ENCODE data around the gene SERPINA5. TPM values are rescaled to one million over a fixed set of nuclear protein-coding genes. Genes with fewer than 3 reads are reported as not detected.

The SERPINA5 gene
- total RNA-seq, 2 experiments from 2014 or later = not detected

GRCh38 chr14:94592457-94592856 lies 11.2 kb downstream of the SERPINA5 start:
- Mint-ChIP-seq H3K4me1 (no peaks in the 10 kb centered on the region), H3K27ac (no peak overlapping the region), H3K4me3 (no peak overlapping the region), H3K9me3 (no peaks in the 10 kb centered on the region), H3K36me3 (ENCODE audit: low read depth) (no peaks in the 10 kb centered on the region), H3K27me3 (no peaks in the 10 kb centered on the region)
- ChIA-PET CTCF (interaction anchor here (1.0 kb wide), 1 partner anchor 13 kb away, joined by 3 read pairs; no protein-coding TSS in a partner anchor), POLR2A (no interaction called here)
- no peak for DNase-seq

- ChIA-PET POLR2A (no interaction called here), CTCF (no interaction called here)
- H3K27me3 Mint-ChIP-seq = no peaks in the 10 kb centered on the region
- H3K4me3 Mint-ChIP-seq = no peak overlapping the region
- H3K36me3 Mint-ChIP-seq (ENCODE audit: low read depth) = no peaks in the 10 kb centered on the region
- no peak for DNase-seq
- H3K4me1 Mint-ChIP-seq = no peaks in the 10 kb centered on the region
- no peaks in the 10 kb centered on the region for H3K9me3 Mint-ChIP-seq
- H3K27ac Mint-ChIP-seq = no peak overlapping the region
Observed at GRCh38 chr14:94593376-94593748, 12.1 kb downstream of the SERPINA5 start.

GRCh38 chr14:94593749-94594431 lies 12.7 kb downstream of the SERPINA5 start:
- no peak overlapping the region for H3K27ac Mint-ChIP-seq
- POLR2A ChIA-PET = no interaction called here
- no peak overlapping the region for H3K4me3 Mint-ChIP-seq
- CTCF ChIA-PET = no interaction called here
- no peaks in the 10 kb centered on the region for H3K36me3 Mint-ChIP-seq (ENCODE audit: low read depth)
- no peak for DNase-seq
- no peaks in the 10 kb centered on the region for H3K9me3 Mint-ChIP-seq
- no peaks in the 10 kb centered on the region for H3K4me1 Mint-ChIP-seq
- H3K27me3 Mint-ChIP-seq = no peaks in the 10 kb centered on the region

DNA sequence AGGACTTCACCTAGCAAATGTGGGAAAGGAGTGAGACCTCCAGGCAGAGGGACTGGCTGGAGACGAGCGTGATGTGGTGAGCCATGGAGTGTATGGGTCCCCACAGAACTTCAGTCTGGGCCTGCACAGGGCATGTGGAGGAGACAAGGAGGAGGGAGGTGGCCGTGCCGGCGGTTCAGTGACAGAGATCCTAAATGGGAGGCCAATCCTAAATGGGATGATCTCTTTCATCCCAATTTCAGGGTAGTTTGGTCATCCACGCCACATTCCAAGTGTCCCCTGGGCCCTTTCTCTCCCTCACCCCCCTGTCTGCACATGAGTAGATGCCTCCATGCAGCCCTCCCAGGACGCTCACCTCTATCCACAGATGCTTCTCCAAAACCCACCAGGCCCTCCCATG lies 13.2 kb downstream of the SERPINA5 start:
- ChIA-PET POLR2A (no interaction called here), CTCF (no interaction called here)
- DNase-seq = no peak
- Mint-ChIP-seq H3K27ac (no peak overlapping the region), H3K4me3 (no peak overlapping the region), H3K4me1 (no peaks in the 10 kb centered on the region), H3K36me3 (ENCODE audit: low read depth) (no peaks in the 10 kb centered on the region), H3K27me3 (no peaks in the 10 kb centered on the region), H3K9me3 (no peaks in the 10 kb centered on the region)

GRCh38 chr14:94595912-94596311 lies 14.7 kb downstream of the SERPINA5 start:
- Mint-ChIP-seq H3K27ac (no peak overlapping the region), H3K27me3 (no peaks in the 10 kb centered on the region), H3K9me3 (no peaks in the 10 kb centered on the region), H3K4me3 (no peak overlapping the region), H3K4me1 (no peaks in the 10 kb centered on the region), H3K36me3 (ENCODE audit: low read depth) (no peaks in the 10 kb centered on the region)
- ChIA-PET CTCF (no interaction called here), POLR2A (no interaction called here)
- no peak for DNase-seq

- Mint-ChIP-seq H3K9me3 (no peaks in the 10 kb centered on the region), H3K27me3 (no peaks in the 10 kb centered on the region), H3K4me3 (no peak overlapping the region), H3K36me3 (ENCODE audit: low read depth) (no peaks in the 10 kb centered on the region), H3K4me1 (no peaks in the 10 kb centered on the region), H3K27ac (no peak overlapping the region)
- DNase-seq = no peak
- CTCF ChIA-PET = no interaction called here
- POLR2A ChIA-PET = no interaction called here
Observed at GRCh38 chr14:94596361-94596760, 15.1 kb downstream of the SERPINA5 start.

GRCh38 chr14:94597788-94598187 lies 16.6 kb downstream of the SERPINA5 start:
- CTCF ChIA-PET = no interaction called here

GRCh38 chr14:94598506-94598815 lies 17.2 kb downstream of the SERPINA5 start:
- Mint-ChIP-seq H3K4me3 (no peak overlapping the region), H3K36me3 (ENCODE audit: low read depth) (no peaks in the 10 kb centered on the region), H3K9me3 (no peaks in the 10 kb centered on the region), H3K27ac (no peak overlapping the region), H3K27me3 (no peaks in the 10 kb centered on the region), H3K4me1 (no peaks in the 10 kb centered on the region)
- ChIA-PET CTCF (no interaction called here), POLR2A (no interaction called here)
- no peak for DNase-seq

More at GRCh38 chr14:94597788-94598187, 16.6 kb downstream of the SERPINA5 start:
- no peaks in the 10 kb centered on the region for H3K9me3 Mint-ChIP-seq
- no peak overlapping the region for H3K4me3 Mint-ChIP-seq
- H3K27ac Mint-ChIP-seq = no peak overlapping the region
- POLR2A ChIA-PET = no interaction called here
- no peaks in the 10 kb centered on the region for H3K36me3 Mint-ChIP-seq (ENCODE audit: low read depth)
- DNase-seq = no peak
- H3K4me1 Mint-ChIP-seq = no peaks in the 10 kb centered on the region
- H3K27me3 Mint-ChIP-seq = no peaks in the 10 kb centered on the region

- POLR2A ChIA-PET = no interaction called here
Observed at GRCh38 chr14:94598816-94599655, 17.8 kb downstream of the SERPINA5 start.

DNA sequence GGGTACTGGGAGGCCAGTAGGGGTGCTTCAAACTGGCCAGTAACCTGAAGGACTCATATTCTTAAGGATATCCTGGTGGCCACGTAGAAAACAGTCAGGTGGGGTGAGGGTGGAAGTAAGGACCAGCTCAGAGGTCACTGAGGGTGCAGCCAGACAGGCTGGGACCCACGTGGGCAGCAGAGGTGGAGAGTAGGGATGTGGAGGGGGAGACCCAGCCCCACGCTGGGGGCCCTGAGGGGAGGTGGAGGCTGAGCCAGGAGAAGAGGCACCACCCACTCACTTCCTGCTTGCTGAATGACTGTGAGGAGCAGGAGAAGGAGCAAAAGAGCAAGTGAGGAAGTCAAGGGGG lies 18.4 kb downstream of the SERPINA5 start:
- ChIA-PET CTCF (no interaction called here), POLR2A (no interaction called here)
- H3K27ac Mint-ChIP-seq = no peak overlapping the region
- DNase-seq = no peak
- no peaks in the 10 kb centered on the region for H3K9me3 Mint-ChIP-seq
- H3K4me3 Mint-ChIP-seq = no peak overlapping the region
- no peaks in the 10 kb centered on the region for H3K4me1 Mint-ChIP-seq
- no peaks in the 10 kb centered on the region for H3K27me3 Mint-ChIP-seq
- no peaks in the 10 kb centered on the region for H3K36me3 Mint-ChIP-seq (ENCODE audit: low read depth)

More at GRCh38 chr14:94598816-94599655, 17.8 kb downstream of the SERPINA5 start:
- CTCF ChIA-PET = no interaction called here
- Mint-ChIP-seq H3K4me1 (no peaks in the 10 kb centered on the region), H3K27ac (no peak overlapping the region), H3K9me3 (no peaks in the 10 kb centered on the region), H3K27me3 (no peaks in the 10 kb centered on the region), H3K4me3 (no peak overlapping the region), H3K36me3 (ENCODE audit: low read depth) (no peaks in the 10 kb centered on the region)
- DNase-seq = no peak

- no peaks in the 10 kb centered on the region for H3K27me3 Mint-ChIP-seq
- H3K9me3 Mint-ChIP-seq = no peaks in the 10 kb centered on the region
- POLR2A ChIA-PET = no interaction called here
- H3K27ac Mint-ChIP-seq = no peak overlapping the region
- CTCF ChIA-PET = no interaction called here
- no peak for DNase-seq
- no peaks in the 10 kb centered on the region for H3K4me1 Mint-ChIP-seq
- H3K36me3 Mint-ChIP-seq (ENCODE audit: low read depth) = no peaks in the 10 kb centered on the region
- no peak overlapping the region for H3K4me3 Mint-ChIP-seq
Observed at GRCh38 chr14:94600148-94600545, 18.9 kb downstream of the SERPINA5 start.

GRCh38 chr14:94601884-94602391 lies 20.7 kb downstream of the SERPINA5 start:
- H3K9me3 Mint-ChIP-seq = no peaks in the 10 kb centered on the region
- ChIA-PET POLR2A (no interaction called here), CTCF (interaction anchor here (0.6 kb wide), 1 partner anchor 1992 kb away, joined by 4 read pairs; no protein-coding TSS in a partner anchor)
- H3K27ac Mint-ChIP-seq = no peak overlapping the region
- H3K4me3 Mint-ChIP-seq = no peak overlapping the region
- H3K27me3 Mint-ChIP-seq = peaks cover 1% of the 10 kb centered on the region
- no peaks in the 10 kb centered on the region for H3K4me1 Mint-ChIP-seq
- no peak for DNase-seq
- no peaks in the 10 kb centered on the region for H3K36me3 Mint-ChIP-seq (ENCODE audit: low read depth)

GRCh38 chr14:94602722-94603121 lies 21.5 kb downstream of the SERPINA5 start:
- ChIA-PET POLR2A (no interaction called here), CTCF (no interaction called here)
- no peak overlapping the region for H3K4me3 Mint-ChIP-seq
- no peaks in the 10 kb centered on the region for H3K4me1 Mint-ChIP-seq
- no peaks in the 10 kb centered on the region for H3K9me3 Mint-ChIP-seq
- H3K36me3 Mint-ChIP-seq (ENCODE audit: low read depth) = no peaks in the 10 kb centered on the region
- peaks cover 5% of the 10 kb centered on the region for H3K27me3 Mint-ChIP-seq
- no peak for DNase-seq
- no peak overlapping the region for H3K27ac Mint-ChIP-seq

- CTCF ChIA-PET = interaction anchor here (0.9 kb wide), 1 partner anchor 13 kb away, joined by 3 read pairs; no protein-coding TSS in a partner anchor
- Mint-ChIP-seq H3K27me3 (peaks cover 5% of the 10 kb centered on the region), H3K36me3 (ENCODE audit: low read depth) (no peaks in the 10 kb centered on the region), H3K27ac (no peak overlapping the region), H3K9me3 (no peaks in the 10 kb centered on the region), H3K4me1 (no peaks in the 10 kb centered on the region), H3K4me3 (no peak overlapping the region)
- no peak for DNase-seq
- POLR2A ChIA-PET = no interaction called here
Observed at GRCh38 chr14:94605361-94605760, 24.1 kb downstream of the SERPINA5 start.
